Stimulated activated CD8-positive, alpha-beta memory T cell treated with anti-CD3 and anti-CD28 coated beads, Interleukin-12 subunit alpha, Interleukin-12 subunit beta, amount 100 ng/mL, for 1 hour (primary cell): ENCODE measurements around the gene TNFRSF19.

Experiments
- DNase-seq: peaks from one replicate; pipeline ENCODE4 v3.0.0-alpha.2; 2020; ENCODE audit warnings: low read depth

Gene TNFRSF19

DNA sequence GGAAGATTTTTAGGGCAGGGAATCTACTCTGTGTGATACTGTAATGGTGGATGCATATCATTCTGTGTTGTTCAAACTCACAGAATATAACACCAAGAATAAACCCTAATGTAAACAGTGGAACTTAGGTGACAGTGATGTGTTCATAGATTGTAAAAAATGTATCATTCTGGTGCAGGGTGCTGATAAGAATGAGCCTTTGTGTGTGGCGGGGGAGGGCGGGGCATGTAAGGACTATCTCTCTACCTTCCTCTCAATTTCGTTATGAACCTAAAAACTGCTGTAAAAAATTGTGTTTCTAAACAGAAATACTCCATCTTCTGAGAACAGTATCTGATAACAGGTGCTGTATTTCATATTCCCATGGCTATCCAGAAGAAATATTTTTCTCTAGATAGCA lies 35.6 kb downstream of the TNFRSF19 start:
- no peak for DNase-seq

DNA sequence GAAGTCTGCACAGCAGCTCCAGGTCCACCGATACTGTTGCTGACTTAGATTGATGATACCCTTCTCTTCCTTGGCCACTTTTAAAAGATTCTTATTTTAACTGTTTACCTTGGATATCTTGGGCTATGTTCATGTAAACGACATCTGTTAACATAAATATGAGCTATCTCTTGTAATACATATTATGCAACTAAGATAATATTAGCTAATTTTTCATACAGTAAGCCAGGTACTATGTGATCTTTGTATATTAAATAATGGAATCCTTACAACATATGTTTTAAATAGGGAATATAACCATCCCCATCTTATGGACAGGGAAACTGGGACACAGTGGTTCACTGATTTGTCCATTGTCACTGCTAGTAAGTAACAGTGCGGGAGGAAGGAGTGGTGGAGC lies 37.9 kb downstream of the TNFRSF19 start:
- no peak for DNase-seq

DNA sequence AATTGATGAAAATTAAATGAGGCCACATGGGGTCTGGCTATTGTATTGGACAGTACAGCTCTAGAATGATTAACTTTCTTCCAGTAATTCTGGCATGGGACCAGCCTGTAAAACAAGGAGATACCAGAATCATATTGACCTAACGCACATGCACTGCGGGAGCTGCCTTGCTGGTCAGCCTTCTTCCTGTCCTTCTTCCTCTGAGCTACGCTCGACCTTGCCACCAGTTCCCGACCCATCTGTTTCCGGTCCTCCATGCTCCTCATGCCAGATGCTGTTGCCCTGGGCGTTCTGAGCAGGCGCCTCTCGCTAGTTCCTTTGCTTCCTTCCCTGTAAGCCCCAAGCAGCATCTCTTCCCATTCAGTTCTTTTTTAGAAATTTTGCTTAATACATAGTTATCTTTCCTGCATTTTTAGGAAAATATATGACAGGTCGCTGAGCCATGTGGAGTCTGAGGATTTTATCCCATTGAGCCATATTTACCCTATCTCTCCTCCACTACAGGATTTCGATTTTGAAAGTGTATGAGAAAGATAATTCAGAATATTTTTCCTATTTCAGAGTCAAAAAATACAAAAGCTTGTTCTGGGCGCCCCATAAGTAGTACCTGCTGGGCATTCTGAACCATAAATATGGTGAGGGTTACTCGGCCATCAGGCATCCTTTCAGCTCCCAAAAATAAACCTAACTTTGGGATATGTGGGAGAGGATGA lies 38.6 kb downstream of the TNFRSF19 start:
- DNase-seq: no peak

DNA sequence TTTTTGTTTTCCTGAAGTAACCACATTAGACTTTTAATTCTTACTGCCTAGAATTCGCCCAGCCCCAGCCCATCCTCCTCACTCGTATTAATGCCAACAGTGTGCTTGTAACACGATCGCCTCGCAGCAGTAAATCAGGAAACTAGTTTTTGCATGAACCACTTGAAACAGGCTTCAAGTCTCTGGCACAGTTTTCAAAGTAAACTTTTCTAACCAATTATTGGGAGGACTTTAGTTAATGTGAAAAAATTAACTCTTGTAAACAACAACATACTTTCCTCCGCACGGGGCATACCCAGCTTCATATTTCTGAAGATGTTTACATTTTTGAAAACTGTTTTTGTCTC lies 39.2 kb downstream of the TNFRSF19 start:
- DNase-seq: no peak

DNA sequence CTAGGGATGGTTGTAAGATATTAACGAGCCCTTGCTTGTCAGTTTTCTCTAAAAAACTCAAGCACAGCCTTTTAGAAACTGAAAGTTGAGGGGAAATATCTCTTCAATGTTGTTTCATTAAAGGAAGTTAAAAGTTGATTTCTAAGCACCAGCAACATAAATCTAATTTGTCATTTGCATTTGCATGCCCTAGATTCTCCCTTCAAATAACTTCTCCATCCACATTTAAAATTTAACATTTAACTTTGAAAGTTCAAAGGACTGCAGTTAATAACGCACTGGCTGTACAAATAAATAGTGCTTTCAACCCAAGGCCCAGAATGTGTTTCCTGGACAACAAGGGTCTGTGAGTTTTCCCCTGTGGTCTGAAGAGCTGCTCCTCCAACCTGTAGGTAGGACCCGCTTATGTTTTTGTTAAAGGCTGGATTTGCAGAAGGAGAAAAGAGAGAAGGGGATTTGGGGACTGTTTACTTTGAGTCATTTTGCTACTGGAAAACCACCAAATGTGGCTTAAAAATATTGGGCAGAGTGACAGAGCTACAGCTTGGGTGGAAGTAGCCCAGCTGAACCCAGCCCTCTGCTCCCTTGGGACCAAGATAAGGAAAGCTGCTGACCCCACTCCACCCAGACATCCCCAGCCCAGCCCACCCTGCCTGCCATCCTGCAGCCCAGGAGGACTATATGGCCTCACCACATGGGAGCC lies 39.8 kb downstream of the TNFRSF19 start:
- no peak for DNase-seq

DNA sequence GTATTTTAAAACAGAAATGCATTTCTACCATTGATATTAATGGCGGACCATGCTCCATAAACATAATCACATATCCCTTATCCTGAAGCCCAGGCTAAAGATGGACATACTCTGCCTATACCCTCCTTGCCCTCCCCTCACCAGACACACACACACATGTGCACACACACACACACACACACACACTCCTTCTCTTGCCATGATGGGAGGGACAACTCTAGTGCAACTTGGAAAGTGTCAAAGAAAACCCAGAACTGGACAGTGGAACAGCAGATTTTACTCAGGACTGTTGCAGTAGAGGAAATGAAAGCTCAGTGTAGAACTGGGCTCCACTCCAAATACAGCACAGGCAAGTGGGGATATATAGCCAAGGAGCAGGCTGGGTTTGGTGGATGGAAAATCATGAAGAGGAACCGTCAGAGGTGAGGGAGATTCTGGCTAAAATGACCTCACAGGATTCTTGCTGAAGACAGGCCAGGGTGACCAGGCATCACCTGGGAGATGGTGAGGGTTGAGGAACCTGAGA lies 40.8 kb downstream of the TNFRSF19 start:
- DNase-seq: no peak

DNA sequence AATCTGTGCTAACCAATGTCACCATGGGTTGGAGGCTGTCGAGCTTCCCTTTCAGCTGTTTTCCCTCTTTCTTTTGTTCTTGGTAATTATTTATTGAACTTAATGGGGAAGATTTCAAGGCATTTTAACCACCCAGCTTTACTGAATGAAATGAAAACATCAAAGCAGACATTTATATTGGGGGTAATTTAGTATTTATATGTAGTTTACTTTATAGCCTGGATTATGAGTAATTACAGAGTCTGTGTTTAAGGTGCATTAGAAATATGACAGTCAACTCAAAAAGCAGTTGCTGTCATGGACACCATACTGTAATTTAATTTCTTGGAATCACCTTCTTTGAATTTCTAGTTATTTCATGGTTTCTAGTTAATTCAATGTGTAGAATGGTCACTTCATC lies 42.0 kb downstream of the TNFRSF19 start:
- DNase-seq: no peak

DNA sequence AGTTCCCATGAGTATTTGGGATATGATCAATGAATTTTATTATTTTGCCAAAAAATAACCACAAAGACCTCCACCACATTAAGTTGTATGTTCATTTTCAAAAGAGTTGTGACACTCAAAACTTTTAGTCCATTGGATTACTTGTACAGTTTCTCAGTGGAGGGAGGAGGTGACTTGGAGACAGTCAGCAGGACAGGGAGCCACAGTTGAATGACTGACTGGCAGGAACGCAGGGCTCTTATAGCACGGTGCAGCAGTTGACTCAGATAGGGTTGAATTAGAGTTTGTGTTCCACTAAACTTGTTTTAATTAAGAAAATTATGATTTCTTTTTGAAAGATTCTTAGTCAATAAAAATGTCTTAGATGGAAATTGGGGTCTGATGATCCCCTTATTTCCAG lies 42.5 kb downstream of the TNFRSF19 start:
- no peak for DNase-seq

DNA sequence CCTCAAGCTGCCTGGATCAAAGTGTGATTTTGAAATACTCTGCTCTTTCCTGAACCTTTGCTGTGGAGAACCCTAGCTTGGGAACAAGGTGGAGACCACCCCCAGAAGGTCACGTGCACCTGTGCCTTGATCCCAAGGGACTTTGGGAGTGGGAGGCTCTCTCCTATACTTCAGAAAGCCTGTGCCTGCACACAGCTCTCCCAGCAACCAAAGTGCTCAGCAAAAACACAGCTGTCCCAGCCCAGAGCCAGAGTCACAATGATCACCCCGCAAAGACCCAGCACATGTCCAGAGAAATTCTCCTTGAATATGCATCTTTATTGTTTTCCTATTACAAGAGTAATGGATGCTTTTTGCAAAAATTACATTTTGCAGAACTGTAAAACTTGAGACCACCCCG lies 43.4 kb downstream of the TNFRSF19 start:
- DNase-seq: no peak

DNA sequence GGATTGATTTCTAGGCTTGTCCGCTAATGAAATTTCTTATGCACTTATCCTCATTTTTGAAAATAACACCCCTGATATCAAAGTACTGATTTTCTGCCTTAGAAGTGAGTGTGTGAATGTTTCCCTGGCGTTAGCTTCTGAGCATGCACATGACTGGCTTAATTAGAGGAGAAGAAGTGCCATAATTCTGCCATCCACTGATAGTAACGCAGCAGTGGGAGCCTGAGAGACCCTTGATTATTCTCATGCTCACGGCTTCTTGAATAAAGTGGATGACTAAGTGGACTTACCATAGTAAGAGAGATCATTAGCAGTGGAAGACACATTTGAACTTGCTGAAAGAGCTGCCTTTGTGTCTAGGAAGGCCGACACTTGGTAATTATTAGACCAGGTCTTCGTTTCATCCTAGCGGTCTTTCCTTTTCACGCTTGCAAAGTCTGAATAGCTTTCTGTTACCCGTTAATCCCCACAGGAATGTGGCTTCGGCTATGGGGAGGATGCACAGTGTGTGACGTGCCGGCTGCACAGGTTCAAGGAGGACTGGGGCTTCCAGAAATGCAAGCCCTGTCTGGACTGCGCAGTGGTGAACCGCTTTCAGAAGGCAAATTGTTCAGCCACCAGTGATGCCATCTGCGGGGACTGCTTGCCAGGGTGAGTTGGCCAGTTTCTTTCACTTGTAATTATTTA lies 45.3 kb downstream of the TNFRSF19 start:
- no peak for DNase-seq

DNA sequence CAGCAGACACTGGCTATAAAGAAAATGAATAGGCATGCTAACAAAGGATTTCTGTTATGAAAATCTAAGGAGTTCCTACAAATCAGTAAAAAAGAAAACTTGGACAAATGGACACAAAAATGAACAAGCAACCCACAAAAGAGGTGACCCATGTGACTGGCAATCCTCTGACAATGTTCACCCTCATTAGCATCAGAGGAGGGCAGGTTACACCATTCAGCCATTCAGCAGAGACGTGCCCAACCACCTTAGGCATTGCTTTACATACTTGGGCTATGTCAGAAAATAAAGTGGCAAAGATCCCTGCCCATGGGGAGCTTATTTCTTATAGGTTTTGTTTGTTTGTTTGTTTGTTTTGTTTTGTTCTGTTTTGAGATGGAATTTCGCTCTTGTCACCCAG lies 46.0 kb downstream of the TNFRSF19 start:
- DNase-seq: no peak

DNA sequence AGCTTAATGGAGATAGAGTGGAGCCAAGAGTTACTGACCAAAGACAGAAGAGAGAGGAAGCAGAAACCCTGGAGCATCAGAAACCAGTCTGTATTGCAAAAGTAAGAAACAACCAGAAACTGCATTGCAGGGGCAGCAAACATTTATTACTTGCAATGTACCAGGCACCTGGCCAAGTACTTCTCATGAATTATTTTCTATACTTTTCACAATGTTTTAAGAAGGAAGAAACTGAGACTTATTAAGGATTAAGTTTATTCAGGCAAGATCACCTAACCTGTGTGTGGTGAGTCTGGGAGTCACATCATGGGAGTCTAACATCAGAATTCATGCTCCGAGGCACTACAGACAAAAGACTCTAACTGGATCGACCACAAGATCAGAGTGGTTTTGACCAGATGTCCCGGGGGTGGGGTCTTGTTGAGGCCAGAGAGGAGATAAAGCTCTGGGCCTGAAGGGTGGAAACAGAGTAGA lies 47.4 kb downstream of the TNFRSF19 start:
- DNase-seq: no peak

DNA sequence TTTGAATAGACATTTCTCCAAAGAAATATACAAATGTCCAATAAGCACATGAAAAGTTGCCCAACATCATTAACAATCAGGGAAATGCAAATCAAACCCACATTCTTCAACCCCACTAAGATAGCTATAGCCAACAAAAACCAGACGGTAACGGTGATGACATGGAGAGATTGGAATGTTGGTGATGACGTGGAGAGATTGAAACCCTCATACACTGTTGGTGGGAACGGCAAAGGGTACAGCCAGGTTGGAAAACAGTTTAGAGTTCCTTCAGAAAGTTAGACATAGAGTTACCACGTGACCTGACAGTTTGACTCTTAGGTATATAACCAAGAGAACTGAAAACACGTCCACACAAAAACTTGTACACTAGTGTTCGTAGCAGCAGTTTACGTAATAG lies 48.1 kb downstream of the TNFRSF19 start:
- no peak for DNase-seq

DNA sequence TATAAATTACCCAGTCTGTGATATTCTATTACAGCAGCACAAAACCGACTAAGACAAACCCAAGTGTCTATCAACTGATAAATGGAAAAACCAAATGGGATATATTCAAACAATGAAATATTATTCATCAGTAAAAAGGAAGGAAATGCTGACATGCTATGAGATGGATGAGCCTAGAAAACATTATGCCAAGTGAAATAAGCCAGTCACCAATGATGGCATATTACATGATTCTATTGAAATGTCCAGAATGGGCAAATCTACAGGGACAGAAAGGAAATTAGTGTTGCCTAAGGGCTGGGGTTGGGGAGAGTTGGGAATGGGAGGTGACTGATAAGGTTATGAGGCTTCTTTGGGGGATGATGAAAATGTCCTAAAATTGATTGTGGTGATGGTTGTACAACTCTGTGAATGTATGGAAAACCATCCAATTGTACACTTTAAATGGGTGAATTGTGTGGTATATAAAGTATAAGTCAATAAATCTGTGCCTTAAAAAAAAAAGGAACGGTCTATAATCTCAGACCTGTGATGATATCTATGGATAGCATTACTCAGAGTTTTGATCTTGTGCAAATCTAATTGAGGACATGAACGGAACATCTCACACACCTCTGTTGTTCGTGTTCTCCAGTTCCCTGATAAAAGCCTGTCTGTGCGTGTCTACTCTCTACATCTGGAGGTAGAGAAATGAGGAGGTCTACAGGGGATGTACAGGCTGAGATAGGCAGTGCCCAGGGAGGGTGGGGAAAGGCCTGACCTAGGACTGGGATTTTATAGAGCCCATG lies 49.0 kb downstream of the TNFRSF19 start:
- DNase-seq: no peak

DNA sequence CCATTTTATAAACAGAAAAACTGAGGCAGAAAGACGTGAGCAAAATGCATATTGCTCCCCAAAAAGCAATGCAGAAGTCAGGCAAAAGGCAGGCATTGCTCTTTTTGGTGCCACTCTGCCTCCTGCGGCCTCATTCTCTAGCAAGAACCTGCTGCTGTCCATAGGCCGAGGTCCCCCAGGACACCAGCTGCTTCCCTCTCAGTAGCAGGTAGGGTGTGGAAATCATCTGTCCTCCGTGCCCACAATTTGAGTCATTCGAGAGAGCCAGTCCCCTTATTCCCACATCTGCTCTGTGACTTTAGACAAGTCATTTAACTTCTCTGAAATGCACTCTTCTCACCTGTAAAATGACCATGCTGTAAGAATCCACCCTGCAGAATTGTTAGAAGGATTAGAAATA lies 50.0 kb downstream of the TNFRSF19 start:
- no peak for DNase-seq

DNA sequence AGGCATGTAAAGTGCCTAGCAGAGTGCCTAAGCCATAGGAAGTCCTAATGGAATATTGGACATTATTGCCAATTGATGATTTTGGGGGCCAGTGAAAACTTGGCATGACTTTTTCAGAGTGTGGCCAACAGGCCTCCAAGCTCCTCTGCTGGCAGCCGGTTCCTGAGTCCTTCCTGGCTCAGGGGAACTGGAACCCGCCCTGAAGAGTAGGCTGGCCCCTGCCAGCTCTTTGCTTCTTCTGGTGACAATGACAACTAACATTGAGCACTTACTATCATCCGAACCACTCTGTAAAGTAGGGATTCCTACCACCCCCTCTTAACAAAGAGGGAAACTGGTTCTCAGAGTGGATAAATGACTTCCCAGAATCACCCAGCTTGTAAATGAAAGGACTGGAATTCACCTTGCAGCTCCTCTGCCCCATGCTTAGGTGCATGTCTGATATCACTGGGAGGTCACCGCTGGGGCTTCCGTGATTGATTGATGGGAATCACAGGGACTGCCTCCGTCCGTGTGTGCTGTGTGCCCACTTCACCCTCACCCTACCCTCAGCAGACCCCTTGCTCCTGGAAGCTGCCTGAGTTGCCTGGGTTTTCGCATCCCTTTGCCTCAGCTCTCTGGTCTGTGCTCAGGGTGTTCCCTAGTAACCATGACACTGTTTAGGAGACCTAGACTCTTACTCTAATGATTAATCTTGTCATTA lies 50.6 kb downstream of the TNFRSF19 start:
- no peak for DNase-seq

DNA sequence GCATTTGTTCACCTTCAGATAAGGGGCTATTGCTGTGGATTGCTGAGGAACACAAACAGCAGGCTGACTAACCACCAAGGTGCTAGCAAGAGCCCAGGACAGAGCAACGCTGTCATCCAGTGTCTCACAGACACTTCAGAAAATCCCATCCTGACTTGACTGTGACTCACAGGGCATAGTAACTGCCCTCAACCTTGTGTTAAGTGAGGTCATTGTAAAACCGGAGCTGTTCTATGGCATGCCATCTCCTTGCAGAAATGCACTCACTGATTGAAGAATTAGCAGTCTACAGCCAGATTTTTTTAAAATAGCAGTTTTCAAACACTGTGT lies 51.1 kb downstream of the TNFRSF19 start:
- no peak for DNase-seq

DNA sequence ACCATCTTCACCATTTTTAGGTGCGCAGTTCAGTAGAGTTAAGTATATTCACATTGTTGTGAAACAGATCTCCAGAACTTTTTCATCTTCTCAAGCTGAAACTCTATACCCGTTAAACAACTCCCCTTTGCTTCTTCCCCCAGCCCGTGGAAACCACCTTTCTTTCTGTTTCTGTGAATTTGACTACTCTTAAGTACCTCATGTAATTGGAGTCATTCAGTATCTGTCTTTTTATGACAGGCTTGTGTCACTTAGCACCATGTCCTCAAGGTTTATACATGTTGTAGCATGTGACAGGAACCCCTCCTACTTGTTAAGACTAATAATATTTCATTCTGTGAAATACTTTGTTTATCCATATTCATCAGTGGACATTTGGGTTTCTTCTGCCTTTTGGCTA lies 52.8 kb downstream of the TNFRSF19 start:
- no peak for DNase-seq

DNA sequence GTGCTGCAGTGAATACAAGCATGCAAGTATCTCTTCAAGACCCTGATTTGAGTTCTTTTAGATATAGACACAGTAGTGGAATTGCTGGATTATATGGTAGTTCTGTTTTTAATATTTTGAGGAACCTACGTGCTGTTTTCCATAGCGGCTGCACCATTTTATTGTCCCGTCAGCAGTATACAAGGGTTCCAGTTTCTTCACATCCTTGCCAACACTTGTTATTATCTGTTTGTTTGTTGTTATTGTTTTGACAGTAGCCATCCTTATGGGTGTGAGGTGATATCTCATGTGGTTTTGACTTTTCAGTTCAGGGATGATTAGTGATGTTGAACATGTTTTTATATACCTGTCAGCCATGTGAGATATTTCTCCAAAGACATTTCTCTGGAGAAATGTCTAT lies 53.2 kb downstream of the TNFRSF19 start:
- no peak for DNase-seq

DNA sequence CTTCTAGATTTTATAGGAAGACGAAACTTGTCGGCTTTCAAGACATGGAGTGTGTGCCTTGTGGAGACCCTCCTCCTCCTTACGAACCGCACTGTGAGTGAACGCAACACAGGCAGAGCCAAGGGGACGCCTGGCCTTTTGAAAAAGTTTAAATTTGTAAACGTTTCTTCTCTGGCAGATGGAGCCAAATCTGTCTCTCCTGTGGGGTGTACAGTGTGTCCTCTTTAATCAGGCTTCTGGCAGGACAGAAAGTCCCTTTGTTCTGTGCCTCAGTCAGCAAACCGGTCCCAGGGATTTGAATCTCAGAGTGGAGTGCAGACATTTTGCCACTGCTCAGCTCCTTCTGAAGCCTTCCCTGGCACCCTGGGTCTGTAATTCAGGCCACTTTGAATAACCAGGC lies 56.5 kb downstream of the TNFRSF19 start:
- DNase-seq: no peak

DNA sequence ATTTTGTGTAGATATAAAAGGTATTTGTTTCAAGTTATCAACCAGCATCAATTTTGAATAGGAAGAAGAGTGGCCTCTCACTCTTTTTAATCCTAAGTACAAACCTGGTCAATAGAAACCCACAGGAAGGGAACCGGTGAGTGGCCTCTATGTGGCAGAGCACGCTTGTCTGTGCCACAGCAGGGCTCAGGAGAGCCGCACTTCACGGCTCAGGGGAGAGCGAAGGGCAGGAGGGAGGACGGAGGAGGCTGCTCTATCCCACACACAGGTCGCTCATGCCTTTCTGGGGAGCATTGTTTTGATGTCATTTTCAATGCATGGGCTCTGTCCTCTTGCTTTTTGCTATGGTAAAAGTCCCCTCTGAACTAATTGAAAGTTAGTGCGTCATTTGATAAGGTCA lies 57.2 kb downstream of the TNFRSF19 start:
- DNase-seq: no peak

DNA sequence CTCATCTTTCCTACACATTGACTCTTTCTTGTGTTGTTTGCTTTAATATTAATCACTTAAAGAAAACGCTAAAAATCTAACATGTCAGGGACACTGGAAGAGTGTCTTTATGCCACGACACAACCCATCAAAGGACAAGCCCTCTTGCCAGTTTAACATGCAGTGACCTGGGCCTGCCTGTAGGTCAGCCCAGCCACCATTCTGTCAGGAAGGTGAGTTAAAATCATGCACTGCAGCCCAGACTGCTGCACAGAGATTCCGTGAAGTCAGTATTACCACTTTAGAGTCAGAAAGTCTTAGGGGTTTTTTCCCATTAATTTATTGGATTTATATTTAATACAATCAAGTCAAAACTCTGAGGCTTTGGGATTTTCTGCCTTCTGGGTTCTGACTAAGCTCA lies 58.0 kb downstream of the TNFRSF19 start:
- DNase-seq: no peak
